MG63 (cell line): ENCODE results near the gene CACNG5. TPM values are rescaled to one million over a fixed set of nuclear protein-coding genes. Genes with fewer than 3 reads are reported as not detected.

Source experiments
- DNase-seq: peaks from one replicate; pipeline ENCODE4 v3.0.0-alpha.2; 2020
- H3K27me3 ChIP-seq: fragments of 250-450 bp; sonication (Bioruptor Pico); 2 replicates; pipeline ENCODE4 v1.5.1; 2020; ENCODE audit warnings: mild to moderate bottlenecking, moderate library complexity
- H3K36me3 ChIP-seq: fragments of 250-450 bp; sonication (Bioruptor Pico); 2 replicates; pipeline ENCODE4 v1.5.1; 2020; ENCODE audit warnings: mild to moderate bottlenecking, moderate library complexity
- H3K4me3 ChIP-seq: fragments of 250-450 bp; sonication (Bioruptor Pico); 2 replicates; pipeline ENCODE4 v1.5.1; 2020; ENCODE audit warnings: mild to moderate bottlenecking, moderate library complexity
- H3K9me3 ChIP-seq: fragments of 250-450 bp; sonication (Bioruptor Pico); 2 replicates; pipeline ENCODE4 v1.5.1; 2020; ENCODE audit warnings: mild to moderate bottlenecking, moderate library complexity
- total RNA-seq: library from RNA; depleted of rRNA; stranded (reverse); fragments of >200 nt; shearing (Covaris generic); gene quantifications from 2 replicates; pipeline ENCODE4 v1.2.3, GENCODE V29; 2014; ENCODE audit warnings: low replicate concordance

Gene CACNG5
- total RNA-seq, 1 experiment from 2014 or later, result not detected

- peaks cover 31% of the 10 kb centered on the region for H3K27me3 ChIP-seq
Measured at GRCh38 chr17:66837885-66838665, 3.2 kb downstream of the CACNG5 start.

GRCh38 chr17:66839616-66840015 is 4.7 kb downstream of the CACNG5 start:
- Histone ChIP-seq H3K27me3 (peaks cover 24% of the 10 kb centered on the region), H3K4me3 (no peak overlapping the region), H3K9me3 (no peaks in the 10 kb centered on the region), H3K36me3 (no peaks in the 10 kb centered on the region)
- no peak for DNase-seq

More at GRCh38 chr17:66837885-66838665, 3.2 kb downstream of the CACNG5 start:
- Histone ChIP-seq H3K9me3 (no peaks in the 10 kb centered on the region), H3K36me3 (no peaks in the 10 kb centered on the region), H3K4me3 (no peak overlapping the region)
- DNase-seq, result no peak

- peaks cover 21% of the 10 kb centered on the region for H3K27me3 ChIP-seq
Measured at GRCh38 chr17:66840061-66840460, 5.1 kb downstream of the CACNG5 start.

GRCh38 chr17:66841328-66841727 is 6.4 kb downstream of the CACNG5 start:
- DNase-seq, result no peak
- H3K36me3 ChIP-seq, result no peaks in the 10 kb centered on the region
- H3K4me3 ChIP-seq, result no peak overlapping the region
- H3K9me3 ChIP-seq, result no peaks in the 10 kb centered on the region
- peaks cover 10% of the 10 kb centered on the region for H3K27me3 ChIP-seq

More at GRCh38 chr17:66840061-66840460, 5.1 kb downstream of the CACNG5 start:
- Histone ChIP-seq H3K9me3 (no peaks in the 10 kb centered on the region), H3K36me3 (no peaks in the 10 kb centered on the region), H3K4me3 (no peak overlapping the region)
- no peak for DNase-seq

GRCh38 chr17:66841744-66842143 is 6.8 kb downstream of the CACNG5 start:
- peaks cover 6% of the 10 kb centered on the region for H3K27me3 ChIP-seq
- H3K9me3 ChIP-seq, result no peaks in the 10 kb centered on the region
- H3K4me3 ChIP-seq, result no peak overlapping the region
- H3K36me3 ChIP-seq, result no peaks in the 10 kb centered on the region
- DNase-seq, result no peak

- no peak overlapping the region for H3K4me3 ChIP-seq
- H3K27me3 ChIP-seq, result peaks cover 6% of the 10 kb centered on the region
- H3K36me3 ChIP-seq, result no peaks in the 10 kb centered on the region
- H3K9me3 ChIP-seq, result no peaks in the 10 kb centered on the region
- no peak for DNase-seq
Measured at GRCh38 chr17:66842505-66842904, 7.6 kb downstream of the CACNG5 start.

GRCh38 chr17:66842959-66843358 is 8.0 kb downstream of the CACNG5 start:
- H3K4me3 ChIP-seq, result no peak overlapping the region
- no peak for DNase-seq
- no peaks in the 10 kb centered on the region for H3K9me3 ChIP-seq
- H3K36me3 ChIP-seq, result no peaks in the 10 kb centered on the region
- H3K27me3 ChIP-seq, result peaks cover 6% of the 10 kb centered on the region

- H3K36me3 ChIP-seq, result no peaks in the 10 kb centered on the region
- no peaks in the 10 kb centered on the region for H3K9me3 ChIP-seq
- no peak for DNase-seq
- H3K27me3 ChIP-seq, result peaks cover 6% of the 10 kb centered on the region
- no peak overlapping the region for H3K4me3 ChIP-seq
Measured at GRCh38 chr17:66843627-66844026, 8.7 kb downstream of the CACNG5 start.

GRCh38 chr17:66847704-66848103 is 12.8 kb downstream of the CACNG5 start:
- no peak overlapping the region for H3K4me3 ChIP-seq
- H3K9me3 ChIP-seq, result no peaks in the 10 kb centered on the region
- DNase-seq, result no peak
- peaks cover 12% of the 10 kb centered on the region for H3K27me3 ChIP-seq
- H3K36me3 ChIP-seq, result no peaks in the 10 kb centered on the region

GRCh38 chr17:66848496-66848895 is 13.6 kb downstream of the CACNG5 start:
- Histone ChIP-seq H3K4me3 (no peak overlapping the region), H3K27me3 (peaks cover 14% of the 10 kb centered on the region), H3K9me3 (no peaks in the 10 kb centered on the region), H3K36me3 (no peaks in the 10 kb centered on the region)
- DNase-seq, result no peak

GRCh38 chr17:66849032-66849655 is 14.2 kb downstream of the CACNG5 start:
- Histone ChIP-seq H3K36me3 (no peaks in the 10 kb centered on the region), H3K4me3 (no peak overlapping the region), H3K27me3 (peaks cover 12% of the 10 kb centered on the region), H3K9me3 (no peaks in the 10 kb centered on the region)
- no peak for DNase-seq

GRCh38 chr17:66849851-66850580 is 15.1 kb downstream of the CACNG5 start:
- H3K36me3 ChIP-seq, result no peaks in the 10 kb centered on the region
- 0 out of 2 replicates have a peak, but pooled peaks cover 6% of the 10 kb centered on the region for H3K9me3 ChIP-seq
- no peak overlapping the region for H3K4me3 ChIP-seq
- H3K27me3 ChIP-seq, result peaks cover 11% of the 10 kb centered on the region
- DNase-seq, result no peak

- no peak overlapping the region for H3K4me3 ChIP-seq
- peaks cover 11% of the 10 kb centered on the region for H3K27me3 ChIP-seq
- DNase-seq, result no peak
- 0 out of 2 replicates have a peak, but pooled peaks cover 6% of the 10 kb centered on the region for H3K9me3 ChIP-seq
- no peaks in the 10 kb centered on the region for H3K36me3 ChIP-seq
Measured at GRCh38 chr17:66850692-66851091, 15.8 kb downstream of the CACNG5 start.

- 0 out of 2 replicates have a peak, but pooled peaks cover 6% of the 10 kb centered on the region for H3K9me3 ChIP-seq
- no peaks in the 10 kb centered on the region for H3K36me3 ChIP-seq
- peaks cover 13% of the 10 kb centered on the region; the same call in 1 of the 2 replicates for H3K27me3 ChIP-seq
- no peak for DNase-seq
- no peak overlapping the region for H3K4me3 ChIP-seq
Measured at GRCh38 chr17:66855204-66855603, 20.3 kb downstream of the CACNG5 start.

- Histone ChIP-seq H3K4me3 (no peak overlapping the region), H3K9me3 (0 out of 2 replicates have a peak, but pooled peaks cover 6% of the 10 kb centered on the region), H3K36me3 (no peaks in the 10 kb centered on the region), H3K27me3 (0 out of 2 replicates have a peak, but pooled peaks cover 4% of the 10 kb centered on the region)
- no peak for DNase-seq
Measured at GRCh38 chr17:66858226-66859083, 23.5 kb downstream of the CACNG5 start.

- H3K27me3 ChIP-seq, result peaks cover 4% of the 10 kb centered on the region; the same call in 1 of the 2 replicates
- 0 out of 2 replicates have a peak, but pooled peaks cover 6% of the 10 kb centered on the region for H3K9me3 ChIP-seq
- DNase-seq, result no peak
- H3K36me3 ChIP-seq, result no peaks in the 10 kb centered on the region
- no peak overlapping the region for H3K4me3 ChIP-seq
Measured at GRCh38 chr17:66859353-66859752, 24.4 kb downstream of the CACNG5 start.
